ENCODE results near the gene TYMP. TPM values are rescaled to one million over a fixed set of nuclear protein-coding genes. Genes with fewer than 3 reads are reported as not detected.

TYMP gene
- total RNA-seq, 2 donors from 2014 or later, result 1.2 to 2.1 TPM

GRCh38 chr22:50530877-50531545 is 1.2 kb upstream of the TYMP start:
- H3K36me3 ChIP-seq (ENCODE audit: control insufficient read depth, insufficient read depth, low read length), result no peaks in the 10 kb centered on the region
- no peak overlapping the region for H3K27ac ChIP-seq (ENCODE audit: low read depth, low read length)
- H3K9me3 ChIP-seq (ENCODE audit: control insufficient read depth, low read length), result no peaks in the 10 kb centered on the region
- DNase-seq, result peak; percentile 90
- peaks cover 57% of the 10 kb centered on the region for H3K27me3 ChIP-seq (ENCODE audit: control insufficient read depth, insufficient read depth, low read length, poor library complexity, severe bottlenecking)
- peak overlapping the region; percentile 56 for H3K4me3 Mint-ChIP-seq
- no peaks in the 10 kb centered on the region for H3K36me3 Mint-ChIP-seq (ENCODE audit: low read depth)
- no peak for TF ChIP-seq CTCF (conservative IDR thresholded peaks at IDR 0.05)
- H3K4me1 Mint-ChIP-seq, result peaks cover 8% of the 10 kb centered on the region
- H3K4me1 ChIP-seq (ENCODE audit: control insufficient read depth, insufficient read depth, low read length), result no peaks in the 10 kb centered on the region
- 12 to 14% methylated on average over 8 to 53 of the region's 53 CpGs for WGBS, 2 experiments (ENCODE audit: insufficient coverage in 1 of 2, insufficient read length in 1 of 2)
- peak overlapping the region; percentile 75 for H3K4me3 ChIP-seq (ENCODE audit: low read length)
- no peak overlapping the region for H3K27ac Mint-ChIP-seq
- H3K9me3 Mint-ChIP-seq, result no peaks in the 10 kb centered on the region
- peaks cover 65% of the 10 kb centered on the region for H3K27me3 Mint-ChIP-seq (ENCODE audit: insufficient read depth)
- H3K9ac ChIP-seq (ENCODE audit: extremely low read depth, low read length, poor library complexity, severe bottlenecking), result peak overlapping the region; percentile 41

- peaks cover 65% of the 10 kb centered on the region for H3K27me3 Mint-ChIP-seq (ENCODE audit: insufficient read depth)
- H3K4me1 Mint-ChIP-seq, result peaks cover 8% of the 10 kb centered on the region
- H3K27me3 ChIP-seq (ENCODE audit: control insufficient read depth, insufficient read depth, low read length, poor library complexity, severe bottlenecking), result peaks cover 57% of the 10 kb centered on the region
Measured at GRCh38 chr22:50530580-50530876, 716 bp upstream of the TYMP start.

GRCh38 chr22:50529416-50529896 is 356 bp downstream of the TYMP start:
- Histone ChIP-seq H3K9ac (ENCODE audit: extremely low read depth, low read length, poor library complexity, severe bottlenecking) (no peak overlapping the region), H3K27ac (ENCODE audit: low read depth, low read length) (no peak overlapping the region), H3K27me3 (ENCODE audit: control insufficient read depth, insufficient read depth, low read length, poor library complexity, severe bottlenecking) (peaks cover 57% of the 10 kb centered on the region), H3K36me3 (ENCODE audit: control insufficient read depth, insufficient read depth, low read length) (no peaks in the 10 kb centered on the region), H3K4me1 (ENCODE audit: control insufficient read depth, insufficient read depth, low read length) (no peaks in the 10 kb centered on the region), H3K4me3 (ENCODE audit: low read length) (no peak overlapping the region), H3K9me3 (ENCODE audit: control insufficient read depth, low read length) (no peaks in the 10 kb centered on the region)
- 27 to 40% methylated on average over 33 to 50 of the region's 50 CpGs for WGBS, 2 experiments (ENCODE audit: insufficient coverage in 1 of 2, insufficient read length in 1 of 2)
- DNase-seq, result peak; percentile 66
- Mint-ChIP-seq H3K36me3 (ENCODE audit: low read depth) (no peaks in the 10 kb centered on the region), H3K27me3 (ENCODE audit: insufficient read depth) (peaks cover 65% of the 10 kb centered on the region), H3K27ac (no peak overlapping the region), H3K4me1 (peaks cover 12% of the 10 kb centered on the region), H3K4me3 (no peak overlapping the region), H3K9me3 (no peaks in the 10 kb centered on the region)
- TF ChIP-seq CTCF (conservative IDR thresholded peaks at IDR 0.05), result no peak

More at GRCh38 chr22:50530580-50530876, 716 bp upstream of the TYMP start:
- no peak overlapping the region for H3K4me3 ChIP-seq (ENCODE audit: low read length)
- H3K9me3 ChIP-seq (ENCODE audit: control insufficient read depth, low read length), result no peaks in the 10 kb centered on the region
- Mint-ChIP-seq H3K4me3 (peak overlapping the region; percentile 56), H3K27ac (no peak overlapping the region), H3K36me3 (ENCODE audit: low read depth) (no peaks in the 10 kb centered on the region), H3K9me3 (no peaks in the 10 kb centered on the region)
- H3K9ac ChIP-seq (ENCODE audit: extremely low read depth, low read length, poor library complexity, severe bottlenecking), result no peak overlapping the region
- no peaks in the 10 kb centered on the region for H3K36me3 ChIP-seq (ENCODE audit: control insufficient read depth, insufficient read depth, low read length)
- no peak for DNase-seq
- WGBS, 2 experiments (ENCODE audit: insufficient coverage in 1 of 2, insufficient read length in 1 of 2), result 9 to 15% methylated on average over 4 to 21 of the region's 21 CpGs
- H3K4me1 ChIP-seq (ENCODE audit: control insufficient read depth, insufficient read depth, low read length), result no peaks in the 10 kb centered on the region
- TF ChIP-seq CTCF (conservative IDR thresholded peaks at IDR 0.05), result no peak
- H3K27ac ChIP-seq (ENCODE audit: low read depth, low read length), result no peak overlapping the region

Data from endodermal cell (in vitro differentiated cells).